ENCODE results near the gene DMRTA1.
"Not testable (repeated sequence)": the region's sequence is repeated elsewhere in the genome, so short reads cannot be mapped to it uniquely, and the experiment has no call there.

Gene DMRTA1

GRCh38 chr9:22427226-22427880 lies 19.3 kb upstream of the DMRTA1 start:
- no peaks in the 10 kb centered on the region for H3K27me3 ChIP-seq (replicated peaks; ENCODE audit: control insufficient read depth, insufficient read depth, low read length, poor library complexity, severe bottlenecking)
- no peak overlapping the region for H3K27ac ChIP-seq (ENCODE audit: insufficient read depth, low read length, poor library complexity, severe bottlenecking)
- H3K4me1 ChIP-seq (ENCODE audit: control insufficient read depth, insufficient read depth, low read length, poor library complexity, severe bottlenecking), result no peaks in the 10 kb centered on the region
- no peaks in the 10 kb centered on the region for H3K36me3 ChIP-seq (ENCODE audit: control insufficient read depth, insufficient read depth, low read length)
- no peak overlapping the region for H3K4me3 ChIP-seq (ENCODE audit: insufficient read depth, low read depth, low read length, poor library complexity, severe bottlenecking)
- no peak for DNase-seq
- H3K9me3 ChIP-seq (ENCODE audit: control insufficient read depth, low read length), result no peaks in the 10 kb centered on the region

GRCh38 chr9:22433691-22434090 lies 12.9 kb upstream of the DMRTA1 start:
- Histone ChIP-seq H3K27ac (ENCODE audit: insufficient read depth, low read length, poor library complexity, severe bottlenecking) (no peak overlapping the region), H3K4me3 (ENCODE audit: insufficient read depth, low read depth, low read length, poor library complexity, severe bottlenecking) (no peak overlapping the region), H3K36me3 (ENCODE audit: control insufficient read depth, insufficient read depth, low read length) (no peaks in the 10 kb centered on the region), H3K4me1 (ENCODE audit: control insufficient read depth, insufficient read depth, low read length, poor library complexity, severe bottlenecking) (no peaks in the 10 kb centered on the region), H3K9me3 (ENCODE audit: control insufficient read depth, low read length) (no peaks in the 10 kb centered on the region), H3K27me3 (replicated peaks; ENCODE audit: control insufficient read depth, insufficient read depth, low read length, poor library complexity, severe bottlenecking) (no peaks in the 10 kb centered on the region)
- no peak for DNase-seq

- H3K27ac ChIP-seq (ENCODE audit: insufficient read depth, low read length, poor library complexity, severe bottlenecking); DNase-seq: not testable (repeated sequence)
Observed at GRCh38 chr9:22435252-22435651, 11.4 kb upstream of the DMRTA1 start.

GRCh38 chr9:22437461-22438067 lies 9.1 kb upstream of the DMRTA1 start:
- H3K36me3 ChIP-seq (ENCODE audit: control insufficient read depth, insufficient read depth, low read length); H3K27me3 ChIP-seq (replicated peaks; ENCODE audit: control insufficient read depth, insufficient read depth, low read length, poor library complexity, severe bottlenecking); DNase-seq; H3K9me3 ChIP-seq (ENCODE audit: control insufficient read depth, low read length); H3K4me1 ChIP-seq (ENCODE audit: control insufficient read depth, insufficient read depth, low read length, poor library complexity, severe bottlenecking); H3K4me3 ChIP-seq (ENCODE audit: insufficient read depth, low read depth, low read length, poor library complexity, severe bottlenecking); H3K27ac ChIP-seq (ENCODE audit: insufficient read depth, low read length, poor library complexity, severe bottlenecking): not testable (repeated sequence)

More at GRCh38 chr9:22435252-22435651, 11.4 kb upstream of the DMRTA1 start:
- not testable (repeated sequence) for H3K27me3 ChIP-seq (replicated peaks; ENCODE audit: control insufficient read depth, insufficient read depth, low read length, poor library complexity, severe bottlenecking); H3K36me3 ChIP-seq (ENCODE audit: control insufficient read depth, insufficient read depth, low read length); H3K4me3 ChIP-seq (ENCODE audit: insufficient read depth, low read depth, low read length, poor library complexity, severe bottlenecking); H3K4me1 ChIP-seq (ENCODE audit: control insufficient read depth, insufficient read depth, low read length, poor library complexity, severe bottlenecking); H3K9me3 ChIP-seq (ENCODE audit: control insufficient read depth, low read length)

GRCh38 chr9:22440841-22441240 lies 5.8 kb upstream of the DMRTA1 start:
- Histone ChIP-seq H3K9me3 (ENCODE audit: control insufficient read depth, low read length) (no peaks in the 10 kb centered on the region), H3K4me3 (ENCODE audit: insufficient read depth, low read depth, low read length, poor library complexity, severe bottlenecking) (no peak overlapping the region), H3K27ac (ENCODE audit: insufficient read depth, low read length, poor library complexity, severe bottlenecking) (no peak overlapping the region), H3K36me3 (ENCODE audit: control insufficient read depth, insufficient read depth, low read length) (no peaks in the 10 kb centered on the region), H3K4me1 (ENCODE audit: control insufficient read depth, insufficient read depth, low read length, poor library complexity, severe bottlenecking) (no peaks in the 10 kb centered on the region), H3K27me3 (replicated peaks; ENCODE audit: control insufficient read depth, insufficient read depth, low read length, poor library complexity, severe bottlenecking) (no peaks in the 10 kb centered on the region)
- no peak for DNase-seq

- peaks cover 10% of the 10 kb centered on the region for H3K4me1 ChIP-seq (ENCODE audit: control insufficient read depth, insufficient read depth, low read length, poor library complexity, severe bottlenecking)
- no peaks in the 10 kb centered on the region for H3K36me3 ChIP-seq (ENCODE audit: control insufficient read depth, insufficient read depth, low read length)
- peak overlapping the region; percentile 41 for H3K4me3 ChIP-seq (ENCODE audit: insufficient read depth, low read depth, low read length, poor library complexity, severe bottlenecking)
- peaks cover 16% of the 10 kb centered on the region for H3K27me3 ChIP-seq (replicated peaks; ENCODE audit: control insufficient read depth, insufficient read depth, low read length, poor library complexity, severe bottlenecking)
- no peak for DNase-seq
- no peak overlapping the region for H3K27ac ChIP-seq (ENCODE audit: insufficient read depth, low read length, poor library complexity, severe bottlenecking)
- no peaks in the 10 kb centered on the region for H3K9me3 ChIP-seq (ENCODE audit: control insufficient read depth, low read length)
Observed at GRCh38 chr9:22446950-22447617, 460 bp downstream of the DMRTA1 start.

- Histone ChIP-seq H3K4me1 (ENCODE audit: control insufficient read depth, insufficient read depth, low read length, poor library complexity, severe bottlenecking) (peaks cover 10% of the 10 kb centered on the region), H3K4me3 (ENCODE audit: insufficient read depth, low read depth, low read length, poor library complexity, severe bottlenecking) (peak overlapping the region; percentile 41), H3K27ac (ENCODE audit: insufficient read depth, low read length, poor library complexity, severe bottlenecking) (no peak overlapping the region), H3K36me3 (ENCODE audit: control insufficient read depth, insufficient read depth, low read length) (no peaks in the 10 kb centered on the region), H3K27me3 (replicated peaks; ENCODE audit: control insufficient read depth, insufficient read depth, low read length, poor library complexity, severe bottlenecking) (peaks cover 16% of the 10 kb centered on the region), H3K9me3 (ENCODE audit: control insufficient read depth, low read length) (no peaks in the 10 kb centered on the region)
- no peak for DNase-seq
Observed at GRCh38 chr9:22447618-22448305, 1.1 kb downstream of the DMRTA1 start.

- H3K9me3 ChIP-seq (ENCODE audit: control insufficient read depth, low read length), result no peaks in the 10 kb centered on the region
- H3K27me3 ChIP-seq (replicated peaks; ENCODE audit: control insufficient read depth, insufficient read depth, low read length, poor library complexity, severe bottlenecking), result peaks cover 16% of the 10 kb centered on the region
- DNase-seq, result no peak
- H3K4me3 ChIP-seq (ENCODE audit: insufficient read depth, low read depth, low read length, poor library complexity, severe bottlenecking), result no peak overlapping the region
- peaks cover 10% of the 10 kb centered on the region for H3K4me1 ChIP-seq (ENCODE audit: control insufficient read depth, insufficient read depth, low read length, poor library complexity, severe bottlenecking)
- H3K27ac ChIP-seq (ENCODE audit: insufficient read depth, low read length, poor library complexity, severe bottlenecking), result no peak overlapping the region
- no peaks in the 10 kb centered on the region for H3K36me3 ChIP-seq (ENCODE audit: control insufficient read depth, insufficient read depth, low read length)
Observed at GRCh38 chr9:22449719-22450118, 3.1 kb downstream of the DMRTA1 start.

- peaks cover 3% of the 10 kb centered on the region for H3K4me1 ChIP-seq (ENCODE audit: control insufficient read depth, insufficient read depth, low read length, poor library complexity, severe bottlenecking)
- H3K36me3 ChIP-seq (ENCODE audit: control insufficient read depth, insufficient read depth, low read length), result no peaks in the 10 kb centered on the region
- peaks cover 6% of the 10 kb centered on the region for H3K27me3 ChIP-seq (replicated peaks; ENCODE audit: control insufficient read depth, insufficient read depth, low read length, poor library complexity, severe bottlenecking)
- no peak overlapping the region for H3K4me3 ChIP-seq (ENCODE audit: insufficient read depth, low read depth, low read length, poor library complexity, severe bottlenecking)
- H3K9me3 ChIP-seq (ENCODE audit: control insufficient read depth, low read length), result no peaks in the 10 kb centered on the region
- H3K27ac ChIP-seq (ENCODE audit: insufficient read depth, low read length, poor library complexity, severe bottlenecking), result no peak overlapping the region
- DNase-seq, result no peak
Observed at GRCh38 chr9:22452415-22453010, 5.9 kb downstream of the DMRTA1 start.

Data from effector memory CD4-positive, alpha-beta T cell (primary cell).